ENCODE data around the gene PYGB.

PYGB gene

GRCh38 chr20:25224941-25225340, 22.9 kb upstream of the PYGB start:
- Histone ChIP-seq H3K9me3 (ENCODE audit: control insufficient read depth, insufficient read depth, low read depth, low read length) (no peaks in the 10 kb centered on the region), H3K4me3 (ENCODE audit: low read depth, low read length) (no peak overlapping the region), H3K4me1 (ENCODE audit: control insufficient read depth, insufficient read depth, low read length) (0 out of 2 replicates have a peak, but pooled peaks cover 3% of the 10 kb centered on the region), H3K27ac (ENCODE audit: extremely low read depth, low read depth, low read length) (no peak overlapping the region), H3K36me3 (ENCODE audit: control insufficient read depth in 2 of 2, insufficient read depth in 1 of 2, low read length in 2 of 2) (peaks cover 0 to 34% of the 10 kb centered on the region in 2 experiments; a peak in 1 of 3 replicates)
- ChIA-PET POLR2A (interaction anchor here (2.3 kb wide), 1 partner anchor 22 kb away, joined by 14 read pairs; the partner anchor contains the start of gene PYGB), CTCF (interaction anchor here (0.6 to 1.9 kb wide), 3 partner anchors 70 to 174 kb away, joined by 3 to 4 read pairs (median 4); no protein-coding TSS in a partner anchor)
- no peak for TF ChIP-seq ZNF138 (tag by site-specific recombination; IDR thresholded peaks at IDR 0.05; ENCODE audit: borderline replicate concordance)
- no peak for TF ChIP-seq ZNF707 (tag by site-specific recombination; IDR thresholded peaks at IDR 0.05)
- TF ChIP-seq PRDM6 (tag by site-specific recombination; IDR thresholded peaks at IDR 0.05), result no peak
- no peak for TF ChIP-seq ZNF610 (tag by site-specific recombination; IDR thresholded peaks at IDR 0.05; ENCODE audit: borderline replicate concordance)
- TF ChIP-seq ZNF596 (tag by site-specific recombination; IDR thresholded peaks at IDR 0.05), result no peak
- TF ChIP-seq ZNF560 (tag by site-specific recombination; IDR thresholded peaks at IDR 0.05; ENCODE audit: borderline replicate concordance), result no peak
- no peak for TF ChIP-seq ZNF350 (tag by site-specific recombination; IDR thresholded peaks at IDR 0.05)
- TF ChIP-seq ZNF391 (tag by site-specific recombination; IDR thresholded peaks at IDR 0.05; ENCODE audit: borderline replicate concordance, low read depth), result no peak
- TF ChIP-seq ZBTB8A (tag by site-specific recombination; IDR thresholded peaks at IDR 0.05), result no peak
- no peak for TF ChIP-seq PRDM2 (tag by site-specific recombination; IDR thresholded peaks at IDR 0.05; ENCODE audit: borderline replicate concordance)
- TF ChIP-seq ZNF530 (tag by site-specific recombination; IDR thresholded peaks at IDR 0.05; ENCODE audit: low read depth), result no peak
- TF ChIP-seq ZNF266 (tag by site-specific recombination; IDR thresholded peaks at IDR 0.05; ENCODE audit: low read depth), result no peak
- no peak for TF ChIP-seq PRDM10 (tag by site-specific recombination; IDR thresholded peaks at IDR 0.05)
- TF ChIP-seq ZXDB (tag by site-specific recombination; IDR thresholded peaks at IDR 0.05), result no peak
- no peak for TF ChIP-seq ZNF513 (tag by site-specific recombination; IDR thresholded peaks at IDR 0.05)
